Tibial artery (tissue), 4 donors: ENCODE data around the gene RAPGEF1.
A peak's percentile ranks its signal among the peaks of the same experiment; 100 is the strongest.

Experiments used
- DNase-seq, 2 donors: peaks; one replicate each; pipeline ENCODE4 v3.0.0-alpha.2; 2019
- H3K27ac ChIP-seq, 2 donors: fragments of 200-600 bp; sonication (generic) in 1 of 2; 1 replicate in 1 of 2; 2 replicates in 1 of 2; pipeline ENCODE4 v1.5.1; 2018 to 2019; ENCODE audit warnings: mild to moderate bottlenecking in 1 of 2
- H3K27me3 ChIP-seq, 2 donors: fragments of 200-600 bp; sonication (generic) in 1 of 2; one replicate each; pipeline versions ENCODE4 v1.5.1 to v1.6.0; 2016 to 2019
- H3K36me3 ChIP-seq, 3 donors: fragments of 200-600 bp; sonication (generic) in 2 of 3; one replicate each; pipeline ENCODE4 v1.5.1; 2016 to 2019; ENCODE audit warnings: mild to moderate bottlenecking in 2 of 3
- H3K4me1 ChIP-seq, 4 donors: fragments of 200-600 bp; sonication (generic) in 2 of 4; 1 replicate in 3 of 4; 2 replicates in 1 of 4; pipeline ENCODE4 v1.5.1; 2016 to 2019
- H3K4me3 ChIP-seq, 2 donors: fragments of 200-600 bp; sonication (generic) in 1 of 2; 1 replicate in 1 of 2; 2 replicates in 1 of 2; pipeline ENCODE4 v1.5.1; 2018 to 2019; ENCODE audit warnings: mild to moderate bottlenecking in 2 of 2
- H3K9me3 ChIP-seq, 3 donors: fragments of 200-600 bp; sonication (generic) in 1 of 3; one replicate each; pipeline ENCODE4 v1.5.1; 2016 to 2019
- intact Hi-C: fragments of 100-400 bp; cut with DNase I; formaldehyde crosslinking; loops from one replicate; pipeline ENCODE4 v1.15.0; 2023; ENCODE audit warnings: low total_unique reads
- TF ChIP-seq, protein P1 (sequence below), 2 experiments: fragments of 200-600 bp in 1 of 2; fragments of 450-650 bp in 1 of 2; IDR thresholded peaks; one replicate each; pipeline ENCODE4 v1.5.1; 2017 to 2019; ENCODE audit warnings: antibody characterized with exemption in 2 of 2, mild to moderate bottlenecking in 1 of 2, moderate library complexity in 1 of 2

The RAPGEF1 gene

DNA sequence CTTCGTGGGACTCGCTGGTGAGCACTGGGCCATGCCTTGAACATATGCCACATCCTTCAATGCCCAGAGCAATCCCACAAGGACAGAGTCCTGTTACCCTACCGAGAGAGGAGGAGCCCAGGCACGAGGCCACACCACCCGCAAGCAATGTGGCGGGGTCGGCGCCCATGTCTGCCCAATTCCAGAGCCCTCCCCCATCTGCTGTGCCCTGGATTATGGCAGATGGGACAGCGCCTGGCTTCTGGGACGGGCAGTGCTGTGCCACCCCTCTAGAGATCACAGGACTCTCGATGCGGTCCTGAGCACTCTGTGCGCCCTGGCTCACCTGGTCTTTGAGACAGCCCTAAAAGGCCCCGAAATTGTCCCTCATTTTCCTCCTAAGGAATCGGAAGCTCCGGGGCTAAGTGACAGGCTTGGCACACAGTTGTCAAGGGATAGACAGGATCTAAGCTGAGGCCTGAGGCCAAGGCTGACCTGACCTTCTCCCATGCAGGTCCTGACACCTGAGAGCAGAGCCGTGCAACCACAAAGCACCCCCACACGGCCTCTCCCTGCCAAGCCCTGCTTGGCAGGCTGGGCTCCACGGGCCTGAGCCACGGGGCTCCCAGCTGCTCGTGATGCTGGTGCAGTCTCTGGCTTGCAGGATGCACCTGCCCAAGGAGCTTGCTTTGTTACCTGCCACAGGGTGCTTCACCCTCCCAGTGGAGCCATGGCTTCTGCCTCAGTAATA, 145.8 kb downstream of the RAPGEF1 start:
- intact Hi-C loops, result loop anchor here (2.0 to 10.0 kb wide), 2 partner anchors 51 to 147 kb away; partner anchors contain the start of gene RAPGEF1
- no peaks in the 10 kb centered on the region for H3K9me3 ChIP-seq
- H3K36me3 ChIP-seq, result peaks cover 47 to 97% (median 78%) of the 10 kb centered on the region in 3 donors
- TF ChIP-seq, protein P1, sequence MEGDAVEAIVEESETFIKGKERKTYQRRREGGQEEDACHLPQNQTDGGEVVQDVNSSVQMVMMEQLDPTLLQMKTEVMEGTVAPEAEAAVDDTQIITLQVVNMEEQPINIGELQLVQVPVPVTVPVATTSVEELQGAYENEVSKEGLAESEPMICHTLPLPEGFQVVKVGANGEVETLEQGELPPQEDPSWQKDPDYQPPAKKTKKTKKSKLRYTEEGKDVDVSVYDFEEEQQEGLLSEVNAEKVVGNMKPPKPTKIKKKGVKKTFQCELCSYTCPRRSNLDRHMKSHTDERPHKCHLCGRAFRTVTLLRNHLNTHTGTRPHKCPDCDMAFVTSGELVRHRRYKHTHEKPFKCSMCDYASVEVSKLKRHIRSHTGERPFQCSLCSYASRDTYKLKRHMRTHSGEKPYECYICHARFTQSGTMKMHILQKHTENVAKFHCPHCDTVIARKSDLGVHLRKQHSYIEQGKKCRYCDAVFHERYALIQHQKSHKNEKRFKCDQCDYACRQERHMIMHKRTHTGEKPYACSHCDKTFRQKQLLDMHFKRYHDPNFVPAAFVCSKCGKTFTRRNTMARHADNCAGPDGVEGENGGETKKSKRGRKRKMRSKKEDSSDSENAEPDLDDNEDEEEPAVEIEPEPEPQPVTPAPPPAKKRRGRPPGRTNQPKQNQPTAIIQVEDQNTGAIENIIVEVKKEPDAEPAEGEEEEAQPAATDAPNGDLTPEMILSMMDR (IDR thresholded peaks at IDR 0.05), result no peak
- peaks cover 0 to 10% (median 0%) of the 10 kb centered on the region in 4 donors for H3K4me1 ChIP-seq
- H3K4me3 ChIP-seq, result no peak overlapping the region
- H3K27me3 ChIP-seq, result no peaks in the 10 kb centered on the region
- no peak for DNase-seq
- no peak overlapping the region for H3K27ac ChIP-seq

DNA sequence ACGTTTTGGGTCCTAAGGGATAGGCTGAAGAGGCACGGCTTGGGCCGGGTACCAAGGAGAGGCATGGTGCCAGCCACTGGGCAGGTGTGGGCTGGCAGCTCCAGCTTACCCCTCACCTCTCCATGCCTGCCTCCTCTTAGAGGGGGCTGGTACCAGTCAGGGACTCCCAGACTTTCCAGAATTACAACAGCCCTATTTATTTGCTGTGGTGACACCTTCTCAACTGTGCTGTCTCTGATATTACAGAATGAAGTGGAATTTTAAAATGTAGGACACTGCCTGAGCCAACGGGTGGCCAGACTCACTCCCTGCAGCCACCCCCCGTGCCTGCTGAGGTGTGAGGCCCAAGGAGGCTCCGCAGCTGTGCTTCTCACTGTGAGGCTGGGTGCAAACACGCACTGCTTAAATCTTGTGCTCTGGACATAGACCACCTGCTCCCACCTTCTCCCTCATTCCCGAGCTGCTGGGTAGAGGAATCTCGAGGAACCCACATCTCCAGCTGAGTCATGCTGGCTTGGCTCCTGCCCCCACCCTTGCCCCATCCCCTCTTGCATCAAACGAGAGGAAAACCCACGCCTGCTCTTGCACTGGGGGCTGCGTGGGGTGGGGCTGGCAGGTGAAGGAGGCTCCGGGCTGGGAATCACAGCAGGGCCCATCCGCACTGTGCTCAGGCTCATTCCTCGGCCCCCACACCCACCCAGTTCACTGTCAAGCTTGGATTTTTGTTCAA, 146.6 kb downstream of the RAPGEF1 start:
- no peak overlapping the region for H3K27ac ChIP-seq
- DNase-seq, result no peak
- intact Hi-C loops, result loop anchor here (2.0 to 10.0 kb wide), 2 partner anchors 52 to 148 kb away; partner anchors contain the start of gene RAPGEF1
- no peak overlapping the region for H3K4me3 ChIP-seq
- H3K27me3 ChIP-seq, result no peaks in the 10 kb centered on the region
- TF ChIP-seq, protein P1 (IDR thresholded peaks at IDR 0.05), result no peak
- peaks cover 0 to 10% (median 0%) of the 10 kb centered on the region in 4 donors for H3K4me1 ChIP-seq
- H3K36me3 ChIP-seq, result peaks cover 52 to 97% (median 80%) of the 10 kb centered on the region in 3 donors
- H3K9me3 ChIP-seq, result no peaks in the 10 kb centered on the region

DNA sequence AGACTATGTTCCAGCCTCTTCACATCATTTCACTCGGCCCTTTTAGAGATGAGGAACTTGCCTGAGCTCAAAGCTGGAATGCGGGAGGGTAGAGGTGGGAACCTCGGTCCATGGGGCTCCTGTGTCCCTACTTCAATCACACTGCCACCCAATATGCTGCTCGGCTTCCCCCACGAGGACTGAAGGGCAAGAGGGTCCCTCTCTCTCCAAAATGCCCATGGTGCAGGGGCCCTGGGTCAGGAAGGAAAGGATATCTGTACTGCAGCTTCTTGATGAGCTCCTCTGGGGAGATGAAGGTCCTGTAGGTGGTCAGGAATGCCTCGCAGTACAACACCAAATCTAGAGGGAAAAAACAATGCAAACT, 148.0 kb downstream of the RAPGEF1 start:
- no peaks in the 10 kb centered on the region for H3K9me3 ChIP-seq
- peaks cover 0 to 10% (median 0%) of the 10 kb centered on the region in 4 donors for H3K4me1 ChIP-seq
- no peaks in the 10 kb centered on the region for H3K27me3 ChIP-seq
- peaks cover 50 to 94% (median 77%) of the 10 kb centered on the region in 3 donors for H3K36me3 ChIP-seq
- intact Hi-C loops, result loop anchor here (2.0 to 10.0 kb wide), 2 partner anchors 53 to 149 kb away; partner anchors contain the start of gene RAPGEF1
- DNase-seq, result no peak
- no peak overlapping the region for H3K4me3 ChIP-seq
- TF ChIP-seq, protein P1 (IDR thresholded peaks at IDR 0.05), result no peak
- no peak overlapping the region for H3K27ac ChIP-seq

DNA sequence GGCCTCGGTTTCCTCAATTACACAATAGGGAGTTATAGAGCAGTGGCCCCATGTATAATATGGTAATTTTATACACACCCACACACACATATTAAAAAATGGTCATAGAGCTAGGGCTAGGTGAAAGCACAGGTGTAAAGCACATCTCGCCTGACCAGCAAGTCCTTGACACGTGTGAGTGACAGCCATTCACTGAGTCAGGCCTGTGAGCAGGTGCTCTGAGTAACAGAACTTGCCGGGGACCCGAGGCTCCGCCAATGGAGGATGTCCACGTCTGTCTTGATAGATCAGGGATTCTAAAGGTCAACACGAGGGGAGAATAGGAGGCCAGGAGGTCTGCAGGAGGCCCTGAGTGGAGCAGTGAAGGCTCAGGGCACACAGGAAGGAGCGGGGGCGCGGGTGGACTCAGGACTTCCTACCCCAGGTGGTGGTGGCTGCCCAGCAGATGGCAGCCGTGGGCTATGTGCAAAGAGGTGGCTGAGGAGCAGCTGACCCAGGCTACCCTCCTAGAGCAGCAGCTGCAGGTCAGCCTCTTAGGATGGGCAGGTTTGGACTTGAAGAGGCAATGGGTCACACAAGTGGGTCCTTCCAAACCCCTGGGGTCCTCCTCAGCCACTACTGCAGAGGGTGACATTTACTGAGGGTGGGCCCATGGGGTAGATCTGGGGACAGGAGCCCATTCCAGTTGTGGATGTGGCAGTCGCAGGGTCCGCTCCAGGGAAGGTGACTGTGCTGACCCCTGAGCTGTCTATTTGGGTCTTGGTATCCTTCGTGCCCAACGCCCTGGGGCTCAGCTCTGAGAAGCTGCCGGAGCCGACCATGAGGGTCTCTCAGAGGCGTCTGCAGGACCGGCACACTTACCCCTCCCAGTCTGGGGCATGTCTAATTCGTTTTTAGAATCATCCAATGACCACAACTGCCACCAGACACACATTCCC, 148.7 kb downstream of the RAPGEF1 start:
- no peaks in the 10 kb centered on the region for H3K9me3 ChIP-seq
- TF ChIP-seq, protein P1 (IDR thresholded peaks at IDR 0.05), result peak; percentile 83 to 98
- H3K27me3 ChIP-seq, result no peaks in the 10 kb centered on the region
- intact Hi-C loops, result loop anchor here (10.0 kb wide), 1 partner anchor 54 kb away; no protein-coding TSS in a partner anchor
- H3K4me1 ChIP-seq, result peaks cover 0 to 10% (median 0%) of the 10 kb centered on the region in 4 donors
- H3K4me3 ChIP-seq, result no peak overlapping the region
- H3K36me3 ChIP-seq, result peaks cover 43 to 87% (median 71%) of the 10 kb centered on the region in 3 donors
- peak; percentile 76 to 85 for DNase-seq
- H3K27ac ChIP-seq, result no peak overlapping the region

DNA sequence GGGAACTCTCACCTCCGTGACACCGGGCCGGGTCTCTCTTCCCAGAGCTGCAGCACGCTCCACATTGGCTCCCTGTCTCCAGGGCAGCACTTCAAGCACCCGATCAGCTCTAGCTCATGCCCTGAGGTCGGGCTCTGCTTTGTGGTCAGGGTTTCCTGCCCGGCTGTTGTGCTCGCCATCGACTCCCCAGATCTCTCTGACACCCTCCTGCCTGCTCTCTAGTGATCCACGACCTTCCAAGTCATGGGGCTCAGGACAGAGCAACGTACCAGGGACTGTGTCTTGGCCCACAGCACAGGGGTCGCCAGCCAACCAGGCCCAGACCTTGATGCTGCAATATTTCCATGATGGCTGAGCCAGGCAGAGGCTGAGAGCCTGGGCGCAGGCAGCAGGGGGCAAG, 149.4 kb downstream of the RAPGEF1 start:
- intact Hi-C loops, result loop anchor here (10.0 kb wide), 1 partner anchor 54 kb away; no protein-coding TSS in a partner anchor
- Histone ChIP-seq H3K9me3 (no peaks in the 10 kb centered on the region), H3K27me3 (no peaks in the 10 kb centered on the region), H3K36me3 (peaks cover 41 to 86% (median 67%) of the 10 kb centered on the region in 3 donors), H3K4me1 (peaks cover 0 to 10% (median 0%) of the 10 kb centered on the region in 4 donors), H3K4me3 (no peak overlapping the region), H3K27ac (no peak overlapping the region)
- no peak for DNase-seq
- TF ChIP-seq, protein P1 (IDR thresholded peaks at IDR 0.05), result no peak
